GM12878 (cell line): ENCODE data around the gene HYCC1. TPM values are rescaled to one million over a fixed set of nuclear protein-coding genes. Genes with fewer than 3 reads are reported as not detected.

Experiments
- polyA plus RNA-seq, 11 experiments: library from polyadenylated mRNA; depleted of rRNA in 4 of 11; unstranded in 6 of 11; stranded (reverse) in 5 of 11; fragments of >200 nt; fragmentation: Nextera tagmentation in 4 of 11; fragmentation: Illumina TruSeq in 1 of 11; extraction: Ambion mirVana in 4 of 11; extraction: Trizol in 1 of 11; gene quantifications; 1 replicate in 1 of 11; 2 replicates in 10 of 11; pipeline versions ENCODE4 v1.2.1 to v1.2.3, GENCODE V29; 2011 to 2016; ENCODE audit warnings: inconsistent platforms in 2 of 11, missing spikeins in 2 of 11, low read depth in 1 of 11
- total RNA-seq, 4 experiments: library from RNA; depleted of rRNA in 3 of 4; stranded (reverse); fragments of >200 nt in 3 of 4; fragmentation: Illumina TruSeq in 1 of 4; extraction: Trizol in 1 of 4; gene quantifications; 2 replicates each; pipeline versions ENCODE4 v1.2.1 to v1.2.3, GENCODE V29; 2013 to 2021

The HYCC1 gene
- total and polyA plus RNA-seq, 10 of the 15 experiments (the other 5 are each of a cell fraction or from before 2014, with no cell fraction given) = 8.5 to 62.9 (median 33.1) TPM

Other genes with a start within 250 kb of the HYCC1 start
- 173 and 183 TPM in 2 replicates for gene TOMM7, start 191.3 kb downstream of the HYCC1 start, total RNA-seq (2014; rRNA removed)
- gene TOMM7, start 191.3 kb downstream of the HYCC1 start, total RNA-seq (2014; rRNA removed; fragmentation: Illumina TruSeq; extraction: Trizol) = 182 and 183 TPM in 2 replicates
- 234 and 256 TPM in 2 replicates for gene TOMM7, start 191.3 kb downstream of the HYCC1 start, total RNA-seq (2021)
- 946 and 1,497 TPM in 2 replicates for gene TOMM7, start 191.3 kb downstream of the HYCC1 start, polyA plus RNA-seq (2011; rRNA removed)
- 107 and 151 TPM in 2 replicates for gene TOMM7, start 191.3 kb downstream of the HYCC1 start, polyA plus RNA-seq (2014; fragmentation: Illumina TruSeq; extraction: Trizol)
- 100 to 1,000 TPM; 368 to 461 TPM for gene TOMM7, start 191.3 kb downstream of the HYCC1 start, polyA plus RNA-seq (2014; fragmentation: Nextera tagmentation; extraction: Ambion mirVana)
- gene TOMM7, start 191.3 kb downstream of the HYCC1 start, polyA plus RNA-seq (2014; rRNA removed) = 237 and 277 TPM in 2 replicates
- gene TOMM7, start 191.3 kb downstream of the HYCC1 start, polyA plus RNA-seq (2016; fragmentation: Nextera tagmentation; extraction: Ambion mirVana) = 100 to 1,000 TPM; 460 to 475 TPM
- gene KLHL7, start 91.7 kb upstream of the HYCC1 start, total RNA-seq (2014; rRNA removed) = 14.2 and 17.3 TPM in 2 replicates
- gene KLHL7, start 91.7 kb upstream of the HYCC1 start, total RNA-seq (2014; rRNA removed; fragmentation: Illumina TruSeq; extraction: Trizol) = 19.5 and 22.0 TPM in 2 replicates
- gene KLHL7, start 91.7 kb upstream of the HYCC1 start, total RNA-seq (2021) = 20.0 and 22.4 TPM in 2 replicates
- 38.7 and 61.0 TPM in 2 replicates for gene KLHL7, start 91.7 kb upstream of the HYCC1 start, polyA plus RNA-seq (2011; rRNA removed)
- 16.4 and 24.4 TPM in 2 replicates for gene KLHL7, start 91.7 kb upstream of the HYCC1 start, polyA plus RNA-seq (2014; fragmentation: Illumina TruSeq; extraction: Trizol)
- 10 to 100 TPM in 1 of 2 experiments, 1 to 10 TPM in 1; 6.4 to 12.4 TPM for gene KLHL7, start 91.7 kb upstream of the HYCC1 start, polyA plus RNA-seq (2014; fragmentation: Nextera tagmentation; extraction: Ambion mirVana)
- 19.6 and 22.6 TPM in 2 replicates for gene KLHL7, start 91.7 kb upstream of the HYCC1 start, polyA plus RNA-seq (2014; rRNA removed)
- 10 to 100 TPM; 33.7 to 34.5 TPM for gene KLHL7, start 91.7 kb upstream of the HYCC1 start, polyA plus RNA-seq (2016; fragmentation: Nextera tagmentation; extraction: Ambion mirVana)
- gene NUP42, start 167.9 kb upstream of the HYCC1 start, total RNA-seq (2014; rRNA removed) = 124 and 126 TPM in 2 replicates
- 66.6 and 72.9 TPM in 2 replicates for gene NUP42, start 167.9 kb upstream of the HYCC1 start, total RNA-seq (2014; rRNA removed; fragmentation: Illumina TruSeq; extraction: Trizol)
- 47.6 and 48.6 TPM in 2 replicates for gene NUP42, start 167.9 kb upstream of the HYCC1 start, total RNA-seq (2021)
- 60.4 and 64.3 TPM in 2 replicates for gene NUP42, start 167.9 kb upstream of the HYCC1 start, polyA plus RNA-seq (2011; rRNA removed)
- gene NUP42, start 167.9 kb upstream of the HYCC1 start, polyA plus RNA-seq (2014; fragmentation: Illumina TruSeq; extraction: Trizol) = 82.6 and 93.0 TPM in 2 replicates
- 10 to 100 TPM; 58.6 to 92.1 TPM for gene NUP42, start 167.9 kb upstream of the HYCC1 start, polyA plus RNA-seq (2014; fragmentation: Nextera tagmentation; extraction: Ambion mirVana)
- 101 and 105 TPM in 2 replicates for gene NUP42, start 167.9 kb upstream of the HYCC1 start, polyA plus RNA-seq (2014; rRNA removed)
- 10 to 100 TPM; 62.1 to 75.8 TPM for gene NUP42, start 167.9 kb upstream of the HYCC1 start, polyA plus RNA-seq (2016; fragmentation: Nextera tagmentation; extraction: Ambion mirVana)
- 8.3 and 12.2 TPM in 2 replicates for gene GPNMB, start 232.6 kb upstream of the HYCC1 start, total RNA-seq (2014; rRNA removed)
- 8.0 and 8.9 TPM in 2 replicates for gene GPNMB, start 232.6 kb upstream of the HYCC1 start, total RNA-seq (2014; rRNA removed; fragmentation: Illumina TruSeq; extraction: Trizol)
- gene GPNMB, start 232.6 kb upstream of the HYCC1 start, total RNA-seq (2021) = 4.2 and 5.9 TPM in 2 replicates
- 10.2 and 17.4 TPM in 2 replicates for gene GPNMB, start 232.6 kb upstream of the HYCC1 start, polyA plus RNA-seq (2011; rRNA removed)
- 10.4 and 16.8 TPM in 2 replicates for gene GPNMB, start 232.6 kb upstream of the HYCC1 start, polyA plus RNA-seq (2014; fragmentation: Illumina TruSeq; extraction: Trizol)
- 10 to 100 TPM; 15.6 to 22.3 TPM for gene GPNMB, start 232.6 kb upstream of the HYCC1 start, polyA plus RNA-seq (2014; fragmentation: Nextera tagmentation; extraction: Ambion mirVana)
- gene GPNMB, start 232.6 kb upstream of the HYCC1 start, polyA plus RNA-seq (2014; rRNA removed) = 8.2 and 9.2 TPM in 2 replicates
- gene GPNMB, start 232.6 kb upstream of the HYCC1 start, polyA plus RNA-seq (2016; fragmentation: Nextera tagmentation; extraction: Ambion mirVana) = 10 to 100 TPM in 1 of 2 experiments, 1 to 10 TPM in 1; 9.7 to 11.1 TPM